Muscle layer of colon (tissue), 2 donors: ENCODE data around the gene MRPL43.

Experiments
- H3K27ac ChIP-seq: one replicate; pipeline ENCODE4 v1.7.0; 2013; ENCODE audit warnings: low read depth, mild to moderate bottlenecking, low read length, moderate library complexity
- H3K27me3 ChIP-seq, 2 donors: one replicate each; pipeline ENCODE4 v1.7.0; 2013; ENCODE audit warnings: low read length in 2 of 2, mild to moderate bottlenecking in 2 of 2; ENCODE audit not compliant: insufficient read depth in 2 of 2, control insufficient read depth in 1 of 2
- H3K36me3 ChIP-seq: one replicate; pipeline ENCODE4 v1.7.0; 2013; ENCODE audit warnings: mild to moderate bottlenecking, low read length; ENCODE audit not compliant: insufficient read depth
- H3K4me1 ChIP-seq: one replicate; pipeline ENCODE4 v1.7.0; 2013; ENCODE audit warnings: mild to moderate bottlenecking, low read length; ENCODE audit not compliant: insufficient read depth
- H3K4me3 ChIP-seq, 2 donors: one replicate each; pipeline ENCODE4 v1.7.0; 2013; ENCODE audit warnings: low read length in 2 of 2, low read depth in 1 of 2, mild to moderate bottlenecking in 1 of 2, moderate library complexity in 1 of 2
- H3K9ac ChIP-seq: one replicate; pipeline ENCODE4 v1.7.0; 2013; ENCODE audit warnings: low read length
- H3K9me3 ChIP-seq: one replicate; pipeline ENCODE4 v1.7.0; 2013; ENCODE audit warnings: mild to moderate bottlenecking, low read length
- donor health status: abdominal sarcoma.
- donor health status: Adenocarcinoma of cecum.

MRPL43 gene

GRCh38 chr10:101016814-101017213 lies 29.5 kb upstream of the MRPL43 start:
- H3K9me3 ChIP-seq: no peaks in the 10 kb centered on the region
- peaks cover 0 to 25% of the 10 kb centered on the region in 2 donors for H3K27me3 ChIP-seq
- peaks cover 19% of the 10 kb centered on the region for H3K4me1 ChIP-seq
- H3K27ac ChIP-seq: no peak overlapping the region
- H3K36me3 ChIP-seq: no peaks in the 10 kb centered on the region
- no peak overlapping the region for H3K4me3 ChIP-seq
- H3K9ac ChIP-seq: no peak overlapping the region

GRCh38 chr10:101015582-101015973 lies 28.3 kb upstream of the MRPL43 start:
- Histone ChIP-seq H3K36me3 (no peaks in the 10 kb centered on the region), H3K9me3 (no peaks in the 10 kb centered on the region), H3K4me3 (no peak overlapping the region), H3K27me3 (peaks cover 0 to 21% of the 10 kb centered on the region in 2 donors), H3K27ac (no peak overlapping the region), H3K4me1 (peaks cover 19% of the 10 kb centered on the region), H3K9ac (no peak overlapping the region)

- no peaks in the 10 kb centered on the region for H3K9me3 ChIP-seq
- no peak overlapping the region for H3K4me3 ChIP-seq
- no peaks in the 10 kb centered on the region for H3K36me3 ChIP-seq
- H3K27ac ChIP-seq: no peak overlapping the region
- peaks cover 19% of the 10 kb centered on the region for H3K4me1 ChIP-seq
- no peak overlapping the region for H3K9ac ChIP-seq
- peaks cover 0 to 21% of the 10 kb centered on the region in 2 donors for H3K27me3 ChIP-seq
Measured at GRCh38 chr10:101014966-101015581, 27.8 kb upstream of the MRPL43 start.

GRCh38 chr10:101014230-101014884 lies 27.1 kb upstream of the MRPL43 start:
- no peak overlapping the region for H3K27ac ChIP-seq
- H3K4me1 ChIP-seq: peaks cover 19% of the 10 kb centered on the region
- H3K9ac ChIP-seq: no peak overlapping the region
- H3K36me3 ChIP-seq: no peaks in the 10 kb centered on the region
- no peak overlapping the region for H3K4me3 ChIP-seq
- H3K9me3 ChIP-seq: no peaks in the 10 kb centered on the region
- peaks cover 0 to 21% of the 10 kb centered on the region in 2 donors for H3K27me3 ChIP-seq

- H3K4me1 ChIP-seq: peaks cover 20% of the 10 kb centered on the region
- H3K9ac ChIP-seq: no peak overlapping the region
- H3K36me3 ChIP-seq: no peaks in the 10 kb centered on the region
- H3K27me3 ChIP-seq: peaks cover 0 to 13% of the 10 kb centered on the region in 2 donors
- H3K4me3 ChIP-seq: no peak overlapping the region
- H3K27ac ChIP-seq: peak overlapping the region; percentile 27
- no peaks in the 10 kb centered on the region for H3K9me3 ChIP-seq
Measured at GRCh38 chr10:101013365-101013825, 26.1 kb upstream of the MRPL43 start.

- Histone ChIP-seq H3K4me1 (peaks cover 27% of the 10 kb centered on the region), H3K36me3 (no peaks in the 10 kb centered on the region), H3K9me3 (no peaks in the 10 kb centered on the region), H3K4me3 (no peak overlapping the region), H3K27me3 (peaks cover 0 to 12% of the 10 kb centered on the region in 2 donors), H3K27ac (peak overlapping the region; percentile 31), H3K9ac (no peak overlapping the region)
Measured at GRCh38 chr10:101012525-101013364, 25.4 kb upstream of the MRPL43 start.

- Histone ChIP-seq H3K9ac (no peak overlapping the region), H3K27me3 (peaks cover 0 to 12% of the 10 kb centered on the region in 2 donors), H3K4me3 (no peak overlapping the region), H3K27ac (no peak overlapping the region), H3K36me3 (no peaks in the 10 kb centered on the region), H3K9me3 (no peaks in the 10 kb centered on the region), H3K4me1 (peaks cover 30% of the 10 kb centered on the region)
Measured at GRCh38 chr10:101011517-101012423, 24.5 kb upstream of the MRPL43 start.

- H3K27ac ChIP-seq: no peak overlapping the region
- no peak overlapping the region for H3K4me3 ChIP-seq
- H3K27me3 ChIP-seq: no peaks in the 10 kb centered on the region
- H3K9me3 ChIP-seq: no peaks in the 10 kb centered on the region
- H3K36me3 ChIP-seq: peaks cover 10% of the 10 kb centered on the region
- peaks cover 30% of the 10 kb centered on the region for H3K4me1 ChIP-seq
- no peak overlapping the region for H3K9ac ChIP-seq
Measured at GRCh38 chr10:101010329-101010728, 23.0 kb upstream of the MRPL43 start.

- Histone ChIP-seq H3K9ac (no peak overlapping the region), H3K4me1 (peaks cover 27% of the 10 kb centered on the region), H3K27ac (peak overlapping the region; percentile 6)
Measured at GRCh38 chr10:101008823-101009423, 21.6 kb upstream of the MRPL43 start.

GRCh38 chr10:101007915-101008822 lies 20.9 kb upstream of the MRPL43 start:
- peak overlapping the region; percentile 25 for H3K27ac ChIP-seq

More at GRCh38 chr10:101008823-101009423, 21.6 kb upstream of the MRPL43 start:
- Histone ChIP-seq H3K27me3 (no peaks in the 10 kb centered on the region), H3K4me3 (no peak overlapping the region), H3K9me3 (no peaks in the 10 kb centered on the region), H3K36me3 (peaks cover 18% of the 10 kb centered on the region)

More at GRCh38 chr10:101007915-101008822, 20.9 kb upstream of the MRPL43 start:
- H3K27me3 ChIP-seq: no peaks in the 10 kb centered on the region
- no peaks in the 10 kb centered on the region for H3K9me3 ChIP-seq
- peak overlapping the region; percentile 35 for H3K9ac ChIP-seq
- H3K4me1 ChIP-seq: peaks cover 22% of the 10 kb centered on the region
- no peak overlapping the region for H3K4me3 ChIP-seq
- H3K36me3 ChIP-seq: peaks cover 26% of the 10 kb centered on the region
